ENCODE data around the gene NLRC5.
A peak's percentile ranks its signal among the peaks of the same experiment; 100 is the strongest.
"Not testable (repeated sequence)": the region's sequence is repeated elsewhere in the genome, so short reads cannot be mapped to it uniquely, and the experiment has no call there.

The NLRC5 gene

GRCh38 chr16:56984639-56985038 is 4.7 kb upstream of the NLRC5 start:
- DNase-seq = no peak

DNA sequence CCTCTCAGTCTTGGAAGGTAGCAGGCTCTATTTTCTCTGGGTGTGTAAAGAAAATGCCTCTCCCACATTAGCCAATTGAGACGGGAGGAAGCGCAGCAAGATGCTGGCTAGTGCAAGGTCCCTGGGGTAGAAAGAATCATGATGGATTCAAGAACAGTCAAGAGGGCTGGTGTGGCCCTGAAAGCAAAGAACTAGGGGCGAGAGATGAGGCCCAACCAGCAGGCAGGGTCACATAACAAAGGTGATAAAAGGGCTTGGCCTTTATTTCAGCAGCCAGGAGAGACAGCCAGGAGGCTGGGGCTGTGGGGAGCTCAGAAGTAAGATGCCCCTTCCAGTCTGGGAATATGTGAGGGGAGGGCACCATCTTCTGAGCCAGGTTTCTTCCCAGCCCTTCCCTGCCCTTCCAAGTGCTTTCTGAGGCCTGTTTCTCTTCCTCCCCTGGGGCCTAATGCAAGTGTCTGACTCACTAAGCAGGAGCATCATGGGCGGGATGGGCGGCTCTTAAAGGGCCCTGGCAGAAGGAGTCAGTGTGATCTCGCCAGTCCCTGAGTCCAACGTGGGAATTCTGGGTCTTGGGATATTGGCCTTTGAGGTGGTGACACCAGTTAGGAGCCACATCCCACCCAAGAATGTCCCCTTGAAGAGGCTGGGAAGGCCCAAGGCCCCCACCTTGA is 3.9 kb upstream of the NLRC5 start:
- DNase-seq = peak; percentile 78

GRCh38 chr16:56985962-56986360 is 3.4 kb upstream of the NLRC5 start:
- DNase-seq = no peak

DNA sequence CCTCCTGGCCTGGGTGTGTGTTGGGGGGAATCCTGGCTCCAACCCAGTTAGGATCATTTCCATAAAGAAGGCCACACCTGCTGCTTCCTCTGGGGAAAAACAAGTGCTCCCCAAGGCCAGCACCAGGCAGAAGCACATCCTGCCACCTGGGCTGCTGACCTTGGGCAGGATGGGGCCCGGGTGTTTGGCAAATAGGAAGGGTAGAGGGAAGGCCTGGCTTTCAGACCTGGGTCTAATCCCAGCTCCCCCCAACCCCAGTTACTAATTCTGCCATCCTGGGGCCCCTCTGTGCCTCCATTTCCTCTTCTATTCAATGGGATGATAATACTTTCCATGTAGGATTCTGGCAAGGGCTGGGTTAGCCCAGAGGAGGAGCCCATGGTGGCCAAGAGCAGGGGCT is 3.0 kb upstream of the NLRC5 start:
- DNase-seq = no peak

DNA sequence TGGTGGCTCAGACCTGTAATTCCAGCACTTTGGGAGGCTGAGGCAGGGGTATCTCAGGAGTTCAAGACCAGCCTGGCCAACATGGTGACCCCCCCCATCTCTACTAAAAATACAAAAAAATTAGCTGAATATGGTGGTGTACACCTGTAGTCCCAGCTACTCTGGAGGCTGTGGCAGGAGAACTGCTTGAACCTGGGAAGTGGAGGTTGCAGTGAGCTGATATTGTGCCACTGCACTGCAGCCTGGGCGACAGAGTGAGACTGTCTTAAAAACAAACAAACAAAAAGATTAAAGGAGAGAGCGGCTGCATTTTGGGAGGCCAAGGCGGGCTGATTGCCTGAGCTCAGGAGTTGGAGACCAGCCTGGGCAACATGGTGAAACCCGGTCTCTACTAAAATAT is 2.4 kb upstream of the NLRC5 start:
- not testable (repeated sequence) for DNase-seq

- DNase-seq = no peak
Observed at GRCh38 chr16:56987692-56988091, 1.7 kb upstream of the NLRC5 start.

DNA sequence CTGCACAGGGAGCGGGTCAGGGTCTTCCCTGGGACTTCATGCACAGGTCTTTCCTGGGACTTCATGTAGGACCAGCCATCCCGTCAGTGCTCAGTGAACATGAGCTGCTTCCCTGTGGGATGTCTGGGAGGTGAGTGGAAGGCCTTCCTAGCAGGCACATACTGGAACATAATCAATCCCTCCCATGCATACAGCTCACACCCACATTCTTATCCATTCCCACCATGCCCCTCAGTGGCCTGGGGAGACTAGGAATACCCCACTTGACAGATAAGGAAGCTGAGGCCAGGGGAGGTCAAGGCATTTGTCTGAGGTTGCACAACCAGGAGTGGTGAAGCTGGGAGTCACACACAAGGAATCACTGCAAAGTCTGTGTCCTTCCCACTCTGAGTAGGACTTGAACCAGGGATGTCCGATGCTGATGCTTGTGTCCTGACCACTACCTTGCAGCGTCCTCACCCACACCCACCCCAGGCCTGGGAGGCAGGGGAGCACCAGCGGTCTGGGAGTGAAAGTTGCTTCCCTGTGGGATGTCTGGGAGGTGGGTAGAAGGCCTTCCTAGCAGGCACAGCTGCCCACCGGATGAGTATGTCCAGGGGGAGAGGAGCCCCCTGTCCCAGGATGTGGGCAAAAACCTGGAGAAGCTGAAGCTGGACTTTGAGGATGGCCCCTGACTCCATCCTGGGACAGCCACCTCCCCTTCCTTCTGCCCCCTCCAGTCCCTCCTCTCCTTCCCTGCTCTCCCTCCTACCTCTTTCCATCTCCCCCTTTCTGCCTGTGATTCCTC is 1.0 kb upstream of the NLRC5 start:
- no peak for DNase-seq

DNA sequence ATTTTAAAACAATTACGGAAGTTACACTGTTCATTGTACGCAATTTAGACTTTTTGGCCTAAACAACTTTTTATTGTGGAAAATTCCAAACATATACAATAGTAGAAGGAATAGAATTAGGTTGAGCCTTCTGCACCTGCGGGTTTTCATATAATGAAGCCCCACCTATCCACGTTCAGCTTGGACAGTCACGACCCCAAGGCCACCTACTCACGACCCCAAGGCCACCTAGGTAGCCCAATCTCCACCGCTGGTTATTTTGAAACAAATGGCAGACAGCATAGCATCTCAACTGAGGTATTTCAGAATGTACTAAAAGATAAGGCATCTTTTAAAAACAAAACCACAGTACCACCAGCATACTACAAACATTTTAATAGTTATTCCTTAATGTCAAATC is 631 bp downstream of the NLRC5 start:
- DNase-seq = no peak

- no peak for DNase-seq
Observed at GRCh38 chr16:56990407-56991286, 1.3 kb downstream of the NLRC5 start.

DNA sequence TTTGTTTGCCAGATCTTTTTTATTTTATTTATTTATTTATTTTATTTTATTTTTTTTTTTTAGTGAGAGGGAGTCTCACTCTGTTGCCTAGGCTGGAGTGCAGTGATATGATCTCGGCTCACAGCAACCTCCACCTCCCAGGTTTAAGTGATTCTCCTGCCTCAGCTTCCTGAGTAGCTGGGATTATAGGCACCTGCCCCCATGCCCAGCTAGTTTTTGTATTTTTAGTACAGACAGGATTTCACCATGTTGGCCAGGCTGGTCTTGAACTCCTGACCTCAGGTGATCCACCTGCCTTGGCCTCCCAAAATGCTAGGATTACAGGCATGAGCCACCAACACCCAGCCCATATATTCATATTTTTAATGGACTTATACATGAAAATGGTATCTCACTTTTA is 3.1 kb downstream of the NLRC5 start:
- not testable (repeated sequence) for DNase-seq

DNA sequence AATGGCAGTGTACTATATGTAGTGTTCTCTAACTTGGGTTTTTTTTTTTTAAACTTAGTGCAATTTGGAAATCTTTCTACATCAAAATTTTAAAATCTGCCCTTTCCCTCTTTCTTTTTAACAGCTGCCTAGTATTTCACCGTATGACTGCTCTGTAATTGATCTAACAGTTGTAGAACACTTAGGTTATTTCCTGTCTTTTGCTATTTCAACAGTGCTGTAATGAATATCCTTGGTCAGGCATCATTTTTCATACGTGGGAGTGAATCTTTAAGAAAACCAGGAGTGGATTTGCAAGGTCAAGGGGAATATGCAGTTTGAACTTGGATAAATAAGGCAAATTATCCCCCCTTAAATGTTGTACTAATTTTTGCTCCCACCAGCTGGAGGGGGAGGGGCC is 3.8 kb downstream of the NLRC5 start:
- no peak for DNase-seq

GRCh38 chr16:56994311-56994710 is 5.0 kb downstream of the NLRC5 start:
- DNase-seq = no peak

GRCh38 chr16:56995136-56995805 is 5.9 kb downstream of the NLRC5 start:
- DNase-seq = no peak

DNA sequence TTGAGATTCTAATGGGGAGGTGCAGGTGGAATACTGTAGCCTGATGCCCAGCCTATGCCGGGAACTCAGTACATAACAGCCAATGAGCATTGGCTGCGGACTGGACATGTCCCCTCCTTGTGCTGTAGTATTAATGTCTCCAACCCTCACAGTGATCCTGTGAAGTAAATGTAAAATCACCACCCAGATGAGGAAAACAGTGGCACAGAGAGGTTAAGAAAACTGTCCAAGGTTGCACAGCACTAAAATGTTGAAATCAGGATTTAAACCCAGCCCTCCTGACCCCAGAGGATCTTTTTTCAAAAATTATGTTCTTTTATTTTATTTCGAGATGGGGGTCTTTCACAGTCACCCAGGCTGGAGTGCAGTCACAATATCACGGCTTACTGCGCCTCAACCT is 7.9 kb downstream of the NLRC5 start:
- no peak for DNase-seq

DNA sequence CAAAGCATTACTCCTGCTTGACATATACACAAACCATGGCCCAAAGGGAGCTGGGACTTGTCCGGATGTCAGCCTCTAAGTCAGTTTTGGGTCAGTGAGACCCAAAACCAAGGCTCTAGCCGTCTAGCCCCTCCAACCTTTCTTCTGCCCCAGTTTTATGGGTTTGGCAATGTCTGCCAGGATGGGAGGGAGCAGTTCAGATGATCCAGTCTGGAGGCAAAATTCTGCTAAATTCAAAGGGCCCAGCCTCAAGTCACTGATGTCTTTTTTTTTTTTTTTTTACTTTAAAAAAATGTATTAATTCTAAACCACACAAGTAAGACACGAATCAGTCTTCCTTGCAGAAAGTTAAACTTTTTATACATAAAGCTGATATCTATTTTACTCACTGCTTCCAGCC is 8.6 kb downstream of the NLRC5 start:
- DNase-seq = no peak

DNA sequence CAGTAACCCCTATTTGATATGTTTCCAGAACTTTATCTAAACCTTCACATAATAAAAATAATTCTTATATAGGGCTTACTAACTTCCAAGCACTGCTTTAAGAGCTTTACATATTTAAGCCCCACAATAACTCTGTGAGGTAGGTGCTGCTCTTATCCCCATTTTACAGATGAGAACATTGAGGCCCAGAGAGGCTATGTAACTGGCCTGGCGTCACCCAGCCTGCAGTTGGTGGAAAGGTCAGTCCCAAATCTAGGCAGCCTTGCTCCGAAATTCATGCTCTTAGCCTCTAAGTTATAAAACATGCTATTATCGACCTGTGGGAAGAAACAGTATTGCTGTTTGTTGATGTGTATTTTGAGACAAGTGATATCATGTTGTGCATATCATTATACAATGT is 9.0 kb downstream of the NLRC5 start:
- no peak for DNase-seq

DNA sequence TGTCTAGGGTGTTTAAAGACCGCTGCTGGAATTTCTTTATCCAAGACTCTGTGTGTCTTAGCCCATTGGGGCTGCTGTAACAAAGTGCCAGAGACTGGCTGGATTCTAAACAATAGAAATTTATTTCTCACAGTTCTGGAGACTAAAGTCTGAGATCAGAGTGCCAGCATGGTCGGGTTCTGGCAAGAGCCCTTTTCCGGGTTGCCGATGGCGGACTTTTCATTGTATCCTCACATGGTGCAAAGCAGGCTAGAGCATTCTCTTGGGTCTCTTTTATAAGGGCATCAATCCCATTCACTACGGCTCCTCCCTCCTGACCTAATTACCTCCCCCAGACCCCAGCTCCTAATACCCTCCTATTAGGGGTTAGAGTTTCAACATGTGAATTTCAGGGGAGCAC is 9.5 kb downstream of the NLRC5 start:
- no peak for DNase-seq

- DNase-seq = no peak
Observed at GRCh38 chr16:56999409-57000270, 10.3 kb downstream of the NLRC5 start.

DNA sequence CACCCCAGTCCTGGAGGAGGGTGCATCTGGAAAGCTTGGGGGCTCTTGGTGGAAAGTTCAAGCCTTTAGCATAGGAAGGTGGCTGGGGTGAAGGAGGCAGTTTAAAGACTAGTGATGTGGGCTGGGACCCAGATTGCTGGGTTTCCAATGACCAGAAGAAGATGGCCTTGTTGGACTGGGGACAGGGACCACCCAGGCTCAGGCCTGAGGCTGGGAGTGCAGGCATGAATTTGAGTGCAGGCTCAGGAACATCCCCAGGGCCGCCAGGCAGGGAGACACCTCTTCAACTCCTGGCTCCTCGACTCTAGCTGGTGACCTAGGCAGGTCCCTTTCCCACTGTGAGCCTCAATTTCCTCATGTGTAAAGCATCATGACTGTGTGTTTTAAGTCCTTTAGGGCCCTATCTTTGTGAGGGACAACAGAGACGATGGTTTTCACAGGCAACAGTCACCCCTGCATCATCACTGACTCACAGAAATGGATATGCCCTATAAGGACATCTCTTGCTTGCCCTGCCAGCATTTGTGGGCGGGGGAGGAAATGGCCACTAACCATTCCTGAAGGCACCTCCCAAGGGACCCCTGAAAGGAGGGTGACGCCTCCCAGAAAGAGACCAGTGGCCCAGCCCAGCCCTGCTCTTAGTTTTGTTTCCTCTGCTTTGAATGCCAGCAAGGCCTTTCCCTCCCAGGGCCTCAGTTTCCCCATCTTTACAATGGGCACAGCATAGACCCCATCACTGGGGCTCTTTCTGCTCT is 11.1 kb downstream of the NLRC5 start:
- no peak for DNase-seq

DNA sequence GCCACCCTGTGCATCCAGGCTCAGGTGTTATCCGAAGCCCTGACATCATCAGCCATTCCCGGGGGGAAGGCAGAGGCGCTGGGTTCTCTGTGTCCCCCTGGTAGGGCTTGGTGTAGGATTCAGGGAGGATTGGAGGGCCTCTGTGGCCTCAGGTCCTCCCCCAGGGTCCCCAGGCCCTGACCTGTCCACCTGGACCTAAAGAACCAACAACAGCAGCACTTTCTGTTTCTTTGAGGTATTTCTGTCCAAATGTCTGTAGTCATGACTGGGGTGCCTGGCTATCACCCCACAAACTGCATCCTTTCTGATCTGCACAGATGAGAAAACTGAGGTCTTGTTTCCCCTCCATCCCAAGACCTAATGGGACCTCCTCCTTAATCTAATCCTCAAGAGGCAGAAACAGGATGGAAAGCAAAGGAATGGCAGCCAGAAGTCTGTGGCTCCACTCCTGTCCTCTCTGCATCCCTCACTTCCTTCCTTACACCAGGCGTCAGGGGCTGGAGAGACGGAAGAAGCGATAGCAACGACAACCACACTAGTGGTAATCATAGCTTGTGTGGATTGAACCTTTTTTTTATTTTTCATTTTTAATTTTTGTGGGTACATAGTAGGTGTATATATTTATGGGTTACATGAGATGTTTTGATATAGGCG is 11.8 kb downstream of the NLRC5 start:
- no peak for DNase-seq
